H9 (cell line): ENCODE results near the gene GRB14. TPM values are rescaled to one million over a fixed set of nuclear protein-coding genes. Genes with fewer than 3 reads are reported as not detected.

Experiments used
- DNase-seq: peaks from one replicate; pipeline ENCODE4 v3.0.0-alpha.2; 2017
- H2AFZ ChIP-seq: one replicate; pipeline ENCODE4 v1.6.1; 2013; ENCODE audit warnings: mild to moderate bottlenecking, low read length, control low read depth, moderate library complexity
- H2AK5ac ChIP-seq: 2 replicates; pipeline ENCODE4 v1.6.1; 2013; ENCODE audit warnings: low read length, control low read depth, mixed read lengths; ENCODE audit not compliant: insufficient read length
- H2BK120ac ChIP-seq: one replicate; pipeline ENCODE4 v1.6.1; 2013; ENCODE audit warnings: low read depth, mild to moderate bottlenecking, low read length, control low read depth, inconsistent platforms; ENCODE audit not compliant: poor library complexity, severe bottlenecking
- H2BK12ac ChIP-seq: 2 replicates; pipeline ENCODE4 v1.6.1; 2013; ENCODE audit warnings: low read length, control low read depth, mixed read lengths, low read depth; ENCODE audit not compliant: insufficient read length
- H2BK15ac ChIP-seq: 2 replicates; pipeline ENCODE4 v1.6.1; 2013; ENCODE audit warnings: low read depth, low read length, control low read depth
- H2BK20ac ChIP-seq: one replicate; pipeline ENCODE4 v1.6.1; 2013; ENCODE audit warnings: low read depth, mild to moderate bottlenecking, low read length, control low read depth, inconsistent platforms; ENCODE audit not compliant: poor library complexity, severe bottlenecking
- H2BK5ac ChIP-seq: 2 replicates; pipeline ENCODE4 v1.6.1; 2013; ENCODE audit warnings: low read length, control low read depth, mixed read lengths; ENCODE audit not compliant: insufficient read length
- H3K14ac ChIP-seq: 2 replicates; pipeline ENCODE4 v1.6.1; 2013; ENCODE audit warnings: low read length, control low read depth; ENCODE audit not compliant: insufficient read depth
- H3K18ac ChIP-seq: 2 replicates; pipeline ENCODE4 v1.6.1; 2013; ENCODE audit warnings: low read depth, mild to moderate bottlenecking, mixed read lengths, low read length, control low read depth; ENCODE audit not compliant: insufficient read length
- H3K23ac ChIP-seq: 2 replicates; pipeline ENCODE4 v1.6.1; 2013; ENCODE audit warnings: low read length, control low read depth, mixed read lengths, low read depth; ENCODE audit not compliant: insufficient read length
- H3K23me2 ChIP-seq: 2 replicates; pipeline ENCODE4 v1.6.1; 2013; ENCODE audit warnings: low read depth, mild to moderate bottlenecking, mixed read lengths, low read length, control low read depth; ENCODE audit not compliant: insufficient read length, poor library complexity, severe bottlenecking
- H3K27ac ChIP-seq: 2 replicates; pipeline ENCODE4 v1.5.1; 2013; ENCODE audit warnings: low read length, control low read depth, mixed read lengths, low read depth; ENCODE audit not compliant: insufficient read length
- H3K27me3 ChIP-seq: 2 replicates; pipeline ENCODE4 v1.6.1; 2013; ENCODE audit warnings: low read length, control low read depth, inconsistent platforms; ENCODE audit not compliant: insufficient read depth
- H3K4ac ChIP-seq: 2 replicates; pipeline ENCODE4 v1.6.1; 2013; ENCODE audit warnings: low read depth, mild to moderate bottlenecking, control low read depth, inconsistent platforms, low read length, moderate library complexity
- H3K4me1 ChIP-seq: 2 replicates; pipeline ENCODE4 v1.6.1; 2013; ENCODE audit warnings: low read length, control low read depth, inconsistent platforms; ENCODE audit not compliant: insufficient read depth
- H3K4me2 ChIP-seq: 2 replicates; pipeline ENCODE4 v1.6.1; 2013; ENCODE audit warnings: low read length, control low read depth, mixed read lengths; ENCODE audit not compliant: insufficient read length, insufficient read depth
- H3K56ac ChIP-seq: 2 replicates; pipeline ENCODE4 v1.6.1; 2013; ENCODE audit warnings: low read depth, mild to moderate bottlenecking, mixed read lengths, low read length, control low read depth; ENCODE audit not compliant: insufficient read length
- H3K79me1 ChIP-seq: 2 replicates; pipeline ENCODE4 v1.6.1; 2013; ENCODE audit warnings: low read depth, mild to moderate bottlenecking, moderate library complexity, low read length, control low read depth, inconsistent platforms; ENCODE audit not compliant: insufficient read depth, poor library complexity, severe bottlenecking
- H3K79me2 ChIP-seq: 2 replicates; pipeline ENCODE4 v1.6.1; 2013; ENCODE audit warnings: low read length, control low read depth, inconsistent platforms; ENCODE audit not compliant: insufficient read depth
- H3K9ac ChIP-seq: 2 replicates; pipeline ENCODE4 v1.6.1; 2013; ENCODE audit warnings: low read length, control low read depth, mixed read lengths; ENCODE audit not compliant: insufficient read length; ENCODE audit errors: extremely low read depth
- H3K9me3 ChIP-seq: one replicate; pipeline ENCODE4 v1.6.1; 2013; ENCODE audit warnings: low read depth, low read length, inconsistent platforms; ENCODE audit not compliant: control insufficient read depth
- H3T11ph ChIP-seq: one replicate; pipeline ENCODE4 v1.6.1; 2013; ENCODE audit warnings: mild to moderate bottlenecking, low read length, control low read depth, inconsistent platforms
- H4K20me1 ChIP-seq: one replicate; pipeline ENCODE4 v1.6.1; 2013; ENCODE audit not compliant: control insufficient read depth, insufficient read length, insufficient read depth
- H4K5ac ChIP-seq: 2 replicates; pipeline ENCODE4 v1.6.1; 2013; ENCODE audit warnings: low read depth, mild to moderate bottlenecking, mixed read lengths, low read length, control low read depth; ENCODE audit not compliant: insufficient read length
- H4K8ac ChIP-seq: replicated peaks from 2 replicates; pipeline ENCODE4 v1.6.1; 2013; ENCODE audit warnings: low read length, control low read depth, mixed read lengths, low read depth; ENCODE audit not compliant: insufficient read length
- H4K91ac ChIP-seq: 2 replicates; pipeline ENCODE4 v1.6.1; 2013; ENCODE audit warnings: low read depth, mild to moderate bottlenecking, moderate library complexity, mixed read lengths, low read length, control low read depth; ENCODE audit not compliant: insufficient read length
- H3K27ac Mint-ChIP-seq, 3 experiments: 2 replicates in 2 of 3; 3 replicates in 1 of 3; pipeline ENCODE4 v1.8.0; 2020 to 2021; ENCODE audit warnings: mixed read lengths in 3 of 3, mild to moderate bottlenecking in 1 of 3, moderate library complexity in 1 of 3
- H3K27me3 Mint-ChIP-seq: 2 replicates; pipeline ENCODE4 v1.8.0; 2021; ENCODE audit warnings: low read depth, mild to moderate bottlenecking, moderate library complexity, mixed read lengths
- H3K36me3 Mint-ChIP-seq, 3 experiments: 2 replicates in 2 of 3; 3 replicates in 1 of 3; pipeline ENCODE4 v1.8.0; 2020 to 2021; ENCODE audit warnings: low read depth in 3 of 3, mixed read lengths in 3 of 3; ENCODE audit not compliant: insufficient read depth in 1 of 3
- H3K4me1 Mint-ChIP-seq, 2 experiments: 2 replicates each; pipeline ENCODE4 v1.8.0; 2020; ENCODE audit warnings: mixed read lengths in 2 of 2
- H3K4me3 Mint-ChIP-seq, 2 experiments: 2 replicates in 1 of 2; 3 replicates in 1 of 2; pipeline ENCODE4 v1.8.0; 2020 to 2021; ENCODE audit warnings: mild to moderate bottlenecking in 2 of 2, mixed read lengths in 2 of 2, moderate library complexity in 1 of 2
- H3K9me3 Mint-ChIP-seq, 2 experiments: 2 replicates in 1 of 2; 3 replicates in 1 of 2; pipeline ENCODE4 v1.8.0; 2020; ENCODE audit warnings: mild to moderate bottlenecking in 2 of 2, mixed read lengths in 2 of 2, moderate library complexity in 1 of 2
- WGBS: extraction: QIAGEN DNeasy Blood & Tissue Kit; methylation state at CpG from one replicate; pipeline ENCODE4 v1.1.7; 2013; ENCODE audit warnings: missing lambda C conversion rate, low lambda C conversion rate, mixed read lengths; ENCODE audit not compliant: insufficient read length; ENCODE audit errors: extremely low coverage; 5-methylcytosine and 5-hydroxymethylcytosine counted together
- total RNA-seq: library from RNA; stranded (reverse); gene quantifications from 2 replicates; pipeline ENCODE4 v1.2.1, GENCODE V29; 2021
- TF ChIP-seq, protein P1 (sequence below): fragments of 200-600 bp; sonication (generic); conservative IDR thresholded peaks from 3 replicates; pipeline ENCODE4 v1.8.0; 2021; ENCODE audit warnings: antibody characterized with exemption, mild to moderate bottlenecking

The GRB14 gene
- total RNA-seq, 1 experiment from 2014 or later = 7.6 TPM

DNA sequence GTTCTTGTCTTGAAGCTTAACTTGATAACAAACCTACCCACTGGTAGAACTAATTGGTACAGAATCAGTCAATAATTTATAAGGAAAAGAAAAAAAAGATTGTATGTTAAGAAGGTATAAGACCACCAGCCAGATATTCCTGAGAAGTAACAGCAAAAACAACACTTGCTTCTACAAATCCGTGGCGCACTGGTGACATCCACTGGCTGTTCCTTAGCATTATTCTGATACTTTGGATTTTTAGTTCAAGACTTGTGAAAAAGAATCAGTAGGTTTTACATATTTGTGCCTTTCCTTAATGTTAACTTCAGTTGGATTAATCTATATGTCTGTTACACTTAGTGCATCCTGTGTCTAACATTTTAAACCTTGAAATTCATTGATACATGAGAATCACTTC lies 141.8 kb downstream of the GRB14 start:
- Histone ChIP-seq H2BK120ac (no peak overlapping the region), H3K4me2 (no peak overlapping the region), H3K27me3 (no peaks in the 10 kb centered on the region), H3K4ac (no peak overlapping the region), H3T11ph (no peak overlapping the region), H2BK20ac (no peak overlapping the region), H2AFZ (no peak overlapping the region), H3K4me1 (no peaks in the 10 kb centered on the region), H3K9ac (no peak overlapping the region), H4K8ac (no peak overlapping the region), H2BK5ac (no peak overlapping the region), H3K79me1 (no peaks in the 10 kb centered on the region), H4K20me1 (no peaks in the 10 kb centered on the region), H3K79me2 (no peaks in the 10 kb centered on the region), H2AK5ac (no peak overlapping the region), H3K9me3 (no peaks in the 10 kb centered on the region), H3K27ac (no peak overlapping the region), H2BK15ac (no peak overlapping the region), H3K56ac (no peak overlapping the region), H3K23ac (no peak overlapping the region), H3K23me2 (no peaks in the 10 kb centered on the region), H3K14ac (no peak overlapping the region), H4K91ac (no peak overlapping the region), H4K5ac (no peak overlapping the region), H2BK12ac (no peak overlapping the region), H3K18ac (no peak overlapping the region)
- WGBS = no CpG with 5 or more reads among the region's 2 CpGs
- Mint-ChIP-seq H3K4me3 (no peak overlapping the region), H3K36me3 (no peaks in the 10 kb centered on the region), H3K9me3 (no peaks in the 10 kb centered on the region), H3K27ac (no peak overlapping the region), H3K27me3 (no peaks in the 10 kb centered on the region), H3K4me1 (no peaks in the 10 kb centered on the region)
- peak; percentile 30 for DNase-seq
- TF ChIP-seq, protein P1, sequence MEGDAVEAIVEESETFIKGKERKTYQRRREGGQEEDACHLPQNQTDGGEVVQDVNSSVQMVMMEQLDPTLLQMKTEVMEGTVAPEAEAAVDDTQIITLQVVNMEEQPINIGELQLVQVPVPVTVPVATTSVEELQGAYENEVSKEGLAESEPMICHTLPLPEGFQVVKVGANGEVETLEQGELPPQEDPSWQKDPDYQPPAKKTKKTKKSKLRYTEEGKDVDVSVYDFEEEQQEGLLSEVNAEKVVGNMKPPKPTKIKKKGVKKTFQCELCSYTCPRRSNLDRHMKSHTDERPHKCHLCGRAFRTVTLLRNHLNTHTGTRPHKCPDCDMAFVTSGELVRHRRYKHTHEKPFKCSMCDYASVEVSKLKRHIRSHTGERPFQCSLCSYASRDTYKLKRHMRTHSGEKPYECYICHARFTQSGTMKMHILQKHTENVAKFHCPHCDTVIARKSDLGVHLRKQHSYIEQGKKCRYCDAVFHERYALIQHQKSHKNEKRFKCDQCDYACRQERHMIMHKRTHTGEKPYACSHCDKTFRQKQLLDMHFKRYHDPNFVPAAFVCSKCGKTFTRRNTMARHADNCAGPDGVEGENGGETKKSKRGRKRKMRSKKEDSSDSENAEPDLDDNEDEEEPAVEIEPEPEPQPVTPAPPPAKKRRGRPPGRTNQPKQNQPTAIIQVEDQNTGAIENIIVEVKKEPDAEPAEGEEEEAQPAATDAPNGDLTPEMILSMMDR = peak; percentile 73
